Endothelial cell of umbilical vein (primary cell): ENCODE results near the gene FERMT2. TPM values are rescaled to one million over a fixed set of nuclear protein-coding genes. Genes with fewer than 3 reads are reported as not detected.

Experiments used
- BruUV-seq: library from RNA; stranded (reverse); fragments of 400-500 nt; replicated peaks from 2 replicates; lab custom pipeline; 2021; lab: Mats Ljungman, UMichigan
- CTCF ChIA-PET: fragments of 300-600, 350-600 bp; sonication (Branson Sonifier 250); formaldehyde crosslinking; loops from one replicate; lab custom pipeline; 2021; ENCODE audit warnings: antibody characterized with exemption, inconsistent platforms; lab: Charles Lee
- POLR2A ChIA-PET: fragments of 300-600, 350-600 bp; sonication (Branson Sonifier 250); formaldehyde crosslinking; loops from one replicate; lab custom pipeline; 2021; ENCODE audit warnings: antibody characterized with exemption, inconsistent platforms; lab: Charles Lee
- DNase-seq: peaks from one replicate; pipeline ENCODE4 v3.0.0-alpha.2; 2011; ENCODE audit warnings: low read depth, low spot score
- FAIRE-seq: peaks from 2 replicates; lab custom pipeline; 2011; peaks lifted over from hg19 to GRCh38; lab: Jason Lieb, UNC
- H2AFZ ChIP-seq: 2 replicates; pipeline ENCODE4 v1.6.0; 2012; ENCODE audit warnings: low read depth, low read length, control low read depth, inconsistent platforms
- H3K27ac ChIP-seq: 2 replicates; pipeline ENCODE4 v1.5.1; 2011; ENCODE audit warnings: low read depth, mild to moderate bottlenecking, control low read depth, low read length, moderate library complexity; ENCODE audit not compliant: insufficient read depth
- H3K27me3 ChIP-seq, 2 experiments: 2 replicates each; pipeline versions ENCODE4 v1.6.0 to v1.6.1; 2011; ENCODE audit warnings: low read length in 2 of 2, mixed read lengths in 1 of 2; ENCODE audit not compliant: control insufficient read depth in 2 of 2, insufficient read depth in 2 of 2
- H3K36me3 ChIP-seq, 2 experiments: 2 replicates in 1 of 2; 3 replicates in 1 of 2; pipeline ENCODE4 v1.5.1; 2011; ENCODE audit warnings: low read length in 2 of 2, mild to moderate bottlenecking in 1 of 2, moderate library complexity in 1 of 2; ENCODE audit not compliant: control insufficient read depth in 2 of 2, insufficient read depth in 2 of 2; ENCODE audit errors: extremely low read depth in 1 of 2
- H3K4me1 ChIP-seq: 3 replicates; pipeline ENCODE4 v1.5.1; 2011; ENCODE audit warnings: mild to moderate bottlenecking, low read length; ENCODE audit not compliant: control insufficient read depth, insufficient read depth; ENCODE audit errors: extremely low read depth
- H3K4me2 ChIP-seq: 2 replicates; pipeline ENCODE4 v1.6.1; 2011; ENCODE audit warnings: low read length, control low read depth, mixed read lengths; ENCODE audit not compliant: insufficient read depth
- H3K4me3 ChIP-seq, 3 experiments: fragments of 200-600 bp in 1 of 3; sonication (generic), shearing (Covaris generic) in 1 of 3; replicated peaks in 1 of 3; 2 replicates each; pipeline ENCODE4 v1.5.1; 2011 to 2016; ENCODE audit warnings: control low read depth in 3 of 3, low read length in 3 of 3, mild to moderate bottlenecking in 2 of 3, inconsistent platforms in 1 of 3, low read depth in 1 of 3, moderate library complexity in 1 of 3; ENCODE audit not compliant: insufficient read depth in 1 of 3
- H3K79me2 ChIP-seq: 2 replicates; pipeline ENCODE4 v1.6.0; 2012; ENCODE audit warnings: low read length, inconsistent platforms; ENCODE audit not compliant: control insufficient read depth, insufficient read depth
- H3K9ac ChIP-seq: replicated peaks from 2 replicates; pipeline ENCODE3; 2011; ENCODE audit warnings: low read length, control low read depth; ENCODE audit not compliant: insufficient read depth; ENCODE audit errors: extremely low read depth
- H3K9me1 ChIP-seq: replicated peaks from 3 replicates; pipeline ENCODE4 v1.6.0; 2011; ENCODE audit warnings: mild to moderate bottlenecking, low read length; ENCODE audit not compliant: control insufficient read depth, insufficient read depth; ENCODE audit errors: extremely low read depth
- H3K9me3 ChIP-seq: replicated peaks from 2 replicates; pipeline ENCODE4 v1.5.1; 2012; ENCODE audit warnings: low read length, inconsistent platforms; ENCODE audit not compliant: control insufficient read depth, insufficient read depth
- H4K20me1 ChIP-seq: replicated peaks from 2 replicates; pipeline ENCODE3; 2011; ENCODE audit warnings: mild to moderate bottlenecking, low read length; ENCODE audit not compliant: control insufficient read depth, insufficient read depth; ENCODE audit errors: extremely low read depth
- CTCF ChIP-seq, 2 donors: IDR thresholded peaks; 1 replicate in 1 of 2; 2 replicates in 1 of 2; pipeline ENCODE4 v1.5.1; 2011; ENCODE audit warnings: low read length in 2 of 2, mild to moderate bottlenecking in 2 of 2, moderate library complexity in 2 of 2, control low read depth in 1 of 2, inconsistent platforms in 1 of 2, low read depth in 1 of 2; ENCODE audit not compliant: insufficient read depth in 1 of 2; ENCODE audit errors: extremely low read depth in 1 of 2
- EZH2 ChIP-seq: IDR thresholded peaks from 2 replicates; pipeline ENCODE4 v1.6.1; 2012; ENCODE audit warnings: borderline replicate concordance, low read depth, mild to moderate bottlenecking, moderate library complexity, low read length, inconsistent platforms; ENCODE audit not compliant: severe bottlenecking
- FOS ChIP-seq: IDR thresholded peaks from 2 replicates; pipeline ENCODE4 v1.6.1; 2011; ENCODE audit warnings: mild to moderate bottlenecking, low read length, moderate library complexity, borderline replicate concordance; ENCODE audit not compliant: insufficient read depth
- GATA2 ChIP-seq: IDR thresholded peaks from 2 replicates; pipeline ENCODE4 v1.7.0; 2011; ENCODE audit warnings: low read depth, mild to moderate bottlenecking, moderate library complexity, mixed read lengths, low read length; ENCODE audit not compliant: insufficient read length, insufficient read depth
- JUN ChIP-seq: IDR thresholded peaks from 2 replicates; pipeline ENCODE4 v1.6.1; 2011; ENCODE audit warnings: borderline replicate concordance, low read depth; ENCODE audit not compliant: insufficient read length, insufficient read depth
- MAX ChIP-seq: IDR thresholded peaks from 2 replicates; pipeline ENCODE4 v1.6.1; 2011; ENCODE audit not compliant: insufficient read depth, insufficient read length
- MYC ChIP-seq: IDR thresholded peaks from one replicate; pipeline ENCODE4 v1.6.1; 2011; ENCODE audit warnings: mild to moderate bottlenecking, low read depth, low read length
- POLR2A ChIP-seq: IDR thresholded peaks from 2 replicates; pipeline ENCODE4 v1.6.1; 2012; ENCODE audit warnings: low read depth, mild to moderate bottlenecking, control low read depth, low read length
- POLR2AphosphoS5 ChIP-seq: IDR thresholded peaks from 2 replicates; pipeline ENCODE4 v1.6.1; 2012; ENCODE audit warnings: low read depth, mild to moderate bottlenecking, control low read depth, low read length, moderate library complexity; ENCODE audit not compliant: insufficient read depth
- dilution Hi-C: fragments of 300-500 bp; cut with MboI; formaldehyde crosslinking; loops from one replicate; pipeline ENCODE4 v1.15.0; 2019; ENCODE audit warnings: low sequenced_read_pairs; ENCODE audit not compliant: extremely low pct_ligation_motif_present
- intact Hi-C: fragments of 100-400 bp; cut with micrococcal nuclease; formaldehyde crosslinking; loops from one replicate; pipeline ENCODE4 v1.10.0; 2022
- polyA plus RNA-seq, 4 experiments: library from polyadenylated mRNA; depleted of rRNA in 3 of 4; stranded (reverse) in 3 of 4; unstranded in 1 of 4; fragments of >200 nt; gene quantifications; 2 replicates each; pipeline versions ENCODE4 v1.2.1 to v1.2.3, GENCODE V29; 2011 to 2012; ENCODE audit warnings: missing spikeins in 1 of 4
- total RNA-seq: library from RNA; stranded (reverse); gene quantifications from 2 replicates; pipeline ENCODE4 v1.2.3, GENCODE V29; 2021

FERMT2 gene
- total and polyA plus RNA-seq, 2 donors (not counting 3 experiments of a cell fraction or from before 2014, with no cell fraction given), result 58.7 to 108 TPM

DNA sequence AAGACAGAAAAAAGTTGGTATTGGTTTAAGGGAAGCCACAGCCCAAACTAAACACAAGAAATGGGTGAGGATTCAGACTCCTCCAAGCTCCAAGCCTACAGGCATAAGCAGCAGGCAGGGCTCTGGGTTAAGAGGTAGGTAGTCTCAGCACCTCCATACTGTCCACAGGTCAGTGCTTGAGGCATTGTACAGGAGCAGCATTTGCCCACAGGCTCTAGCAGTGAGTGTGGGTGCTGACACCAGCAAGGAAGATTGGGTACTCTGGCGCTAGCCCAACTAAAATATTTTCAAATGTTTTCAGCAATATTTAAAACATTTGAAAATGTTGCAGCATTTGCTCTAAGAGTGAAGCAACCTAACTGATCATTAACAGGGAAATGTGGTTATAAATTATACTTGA lies 33.1 kb downstream of the FERMT2 start:
- H3K79me2 ChIP-seq, result peaks cover 82% of the 10 kb centered on the region
- H3K4me3 ChIP-seq, result no peak overlapping the region
- no peaks in the 10 kb centered on the region for H4K20me1 ChIP-seq
- H3K9ac ChIP-seq, result peak overlapping the region; percentile 28
- intact Hi-C loops, result loop anchor here (1.0 to 5.0 kb wide), 4 partner anchors 11 to 125 kb away; partner anchors contain the start of genes FERMT2 and GNPNAT1
- no peaks in the 10 kb centered on the region for H3K9me1 ChIP-seq
- CTCF ChIA-PET, result interaction anchor here (2.7 kb wide), 1 partner anchor 11 kb away, joined by 11 read pairs; no protein-coding TSS in a partner anchor
- peak overlapping the region; percentile 41 for H3K4me2 ChIP-seq
- H3K4me1 ChIP-seq, result peaks cover 42% of the 10 kb centered on the region
- no peak overlapping the region for H2AFZ ChIP-seq
- no TSS peak for BruUV-seq
- FAIRE-seq (no peak), DNase-seq (peak; percentile 45)
- no peaks in the 10 kb centered on the region for H3K9me3 ChIP-seq
- H3K27me3 ChIP-seq, result no peaks in the 10 kb centered on the region
- POLR2A ChIA-PET, result interaction anchor here (0.8 kb wide), 1 partner anchor 26 kb away, joined by 5 read pairs; no protein-coding TSS in a partner anchor
- TF ChIP-seq EZH2 (no peak), POLR2A (no peak), MYC (no peak), FOS (no peak), CTCF (IDR thresholded peaks at IDR 0.05; ENCODE audit: extremely low read depth in 1 of 2, insufficient read depth in 1 of 2, low read depth in 1 of 2, low read length in 2 of 2) (no peak), MAX (no peak), GATA2 (no peak), POLR2AphosphoS5 (no peak), JUN (no peak)
- peaks cover 0 to 2% of the 10 kb centered on the region in 2 experiments for H3K36me3 ChIP-seq
- dilution Hi-C loops, result no loop called here
- H3K27ac ChIP-seq, result peak overlapping the region; percentile 91
